ENCODE data around the gene STK39.

STK39 gene

DNA sequence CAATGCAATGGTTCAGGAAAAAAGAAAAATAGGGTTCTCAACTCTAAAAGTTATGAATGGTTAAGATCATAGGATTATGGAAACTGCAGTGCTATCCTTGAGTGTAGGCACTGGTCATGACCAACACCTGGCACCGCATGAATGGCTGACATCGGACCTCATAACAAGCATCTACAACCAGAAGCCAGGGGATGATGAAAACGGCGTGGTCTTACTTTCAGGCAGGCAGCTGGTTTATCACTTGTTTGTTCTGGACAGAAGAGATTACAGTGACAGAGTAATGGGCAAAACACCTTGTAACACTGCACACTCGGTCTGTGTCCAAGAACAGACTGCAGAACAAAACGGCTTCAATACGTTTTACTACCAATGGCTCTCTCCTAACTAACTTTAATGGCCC lies 132.8 kb downstream of the STK39 start:
- Histone ChIP-seq H4K20me1 (ENCODE audit: control insufficient read depth, insufficient read depth, low read depth, low read length) (no peaks in the 10 kb centered on the region), H3K36me3 (ENCODE audit: control insufficient read depth, low read length) (peaks cover 9% of the 10 kb centered on the region; the same call in 1 of the 2 replicates), H3K79me2 (ENCODE audit: control insufficient read depth, low read length) (no peaks in the 10 kb centered on the region), H3K27me3 (ENCODE audit: control insufficient read depth, low read length) (no peaks in the 10 kb centered on the region), H3K9me3 (ENCODE audit: control insufficient read depth, insufficient read depth, low read length) (no peaks in the 10 kb centered on the region), H3K9me2 (replicated peaks; ENCODE audit: control insufficient read depth, low read length) (no peaks in the 10 kb centered on the region), H3K4me1 (ENCODE audit: control insufficient read depth, low read length) (peaks cover 8% of the 10 kb centered on the region), H3K4me2 (ENCODE audit: low read length) (no peak overlapping the region), H3K4me3 (ENCODE audit: low read length) (no peak overlapping the region), H3K27ac (ENCODE audit: low read depth, low read length) (no peak overlapping the region), H3F3A (ENCODE audit: control insufficient read depth, insufficient read depth) (0 out of 2 replicates have a peak, but pooled peaks cover 3% of the 10 kb centered on the region)
- TF ChIP-seq, protein P1, sequence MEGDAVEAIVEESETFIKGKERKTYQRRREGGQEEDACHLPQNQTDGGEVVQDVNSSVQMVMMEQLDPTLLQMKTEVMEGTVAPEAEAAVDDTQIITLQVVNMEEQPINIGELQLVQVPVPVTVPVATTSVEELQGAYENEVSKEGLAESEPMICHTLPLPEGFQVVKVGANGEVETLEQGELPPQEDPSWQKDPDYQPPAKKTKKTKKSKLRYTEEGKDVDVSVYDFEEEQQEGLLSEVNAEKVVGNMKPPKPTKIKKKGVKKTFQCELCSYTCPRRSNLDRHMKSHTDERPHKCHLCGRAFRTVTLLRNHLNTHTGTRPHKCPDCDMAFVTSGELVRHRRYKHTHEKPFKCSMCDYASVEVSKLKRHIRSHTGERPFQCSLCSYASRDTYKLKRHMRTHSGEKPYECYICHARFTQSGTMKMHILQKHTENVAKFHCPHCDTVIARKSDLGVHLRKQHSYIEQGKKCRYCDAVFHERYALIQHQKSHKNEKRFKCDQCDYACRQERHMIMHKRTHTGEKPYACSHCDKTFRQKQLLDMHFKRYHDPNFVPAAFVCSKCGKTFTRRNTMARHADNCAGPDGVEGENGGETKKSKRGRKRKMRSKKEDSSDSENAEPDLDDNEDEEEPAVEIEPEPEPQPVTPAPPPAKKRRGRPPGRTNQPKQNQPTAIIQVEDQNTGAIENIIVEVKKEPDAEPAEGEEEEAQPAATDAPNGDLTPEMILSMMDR (IDR thresholded peaks at IDR 0.05; ENCODE audit: low read depth, low read length, poor library complexity, severe bottlenecking): no peak
- no peak for TF ChIP-seq EZH2phosphoT487 (IDR thresholded peaks at IDR 0.05; ENCODE audit: borderline replicate concordance, low read length)

DNA sequence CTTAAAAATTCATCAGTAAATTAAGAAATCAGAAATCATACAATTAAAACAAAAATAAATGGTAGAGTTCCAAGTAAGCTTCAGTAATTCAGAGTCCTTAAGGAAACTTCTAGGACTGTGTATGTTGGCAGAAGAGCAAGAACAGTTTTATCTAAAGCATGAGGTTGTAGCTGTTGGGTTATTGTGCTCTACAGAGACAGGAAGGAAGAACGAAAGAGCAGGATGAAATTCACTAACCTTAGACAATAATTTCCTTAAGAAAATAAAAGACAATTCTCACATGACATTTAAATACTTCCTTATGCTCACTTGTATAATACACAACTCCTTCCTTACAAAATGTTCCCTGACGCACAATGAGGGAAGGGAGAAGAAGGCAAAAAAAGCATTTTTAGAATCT lies 133.4 kb downstream of the STK39 start:
- H3K27me3 ChIP-seq (ENCODE audit: control insufficient read depth, low read length): no peaks in the 10 kb centered on the region
- H3K9me3 ChIP-seq (ENCODE audit: control insufficient read depth, insufficient read depth, low read length): no peaks in the 10 kb centered on the region
- H3K9me2 ChIP-seq (replicated peaks; ENCODE audit: control insufficient read depth, low read length): no peaks in the 10 kb centered on the region
- no peak for TF ChIP-seq EZH2phosphoT487 (IDR thresholded peaks at IDR 0.05; ENCODE audit: borderline replicate concordance, low read length)
- TF ChIP-seq, protein P1 (IDR thresholded peaks at IDR 0.05; ENCODE audit: low read depth, low read length, poor library complexity, severe bottlenecking): no peak
- H3F3A ChIP-seq (ENCODE audit: control insufficient read depth, insufficient read depth): 0 out of 2 replicates have a peak, but pooled peaks cover 3% of the 10 kb centered on the region
- no peak overlapping the region for H3K4me3 ChIP-seq (ENCODE audit: low read length)
- H3K27ac ChIP-seq (ENCODE audit: low read depth, low read length): no peak overlapping the region
- H3K4me1 ChIP-seq (ENCODE audit: control insufficient read depth, low read length): peaks cover 5% of the 10 kb centered on the region
- no peaks in the 10 kb centered on the region for H3K79me2 ChIP-seq (ENCODE audit: control insufficient read depth, low read length)
- peaks cover 9% of the 10 kb centered on the region; the same call in 1 of the 2 replicates for H3K36me3 ChIP-seq (ENCODE audit: control insufficient read depth, low read length)
- no peak overlapping the region for H3K4me2 ChIP-seq (ENCODE audit: low read length)
- no peaks in the 10 kb centered on the region for H4K20me1 ChIP-seq (ENCODE audit: control insufficient read depth, insufficient read depth, low read depth, low read length)

DNA sequence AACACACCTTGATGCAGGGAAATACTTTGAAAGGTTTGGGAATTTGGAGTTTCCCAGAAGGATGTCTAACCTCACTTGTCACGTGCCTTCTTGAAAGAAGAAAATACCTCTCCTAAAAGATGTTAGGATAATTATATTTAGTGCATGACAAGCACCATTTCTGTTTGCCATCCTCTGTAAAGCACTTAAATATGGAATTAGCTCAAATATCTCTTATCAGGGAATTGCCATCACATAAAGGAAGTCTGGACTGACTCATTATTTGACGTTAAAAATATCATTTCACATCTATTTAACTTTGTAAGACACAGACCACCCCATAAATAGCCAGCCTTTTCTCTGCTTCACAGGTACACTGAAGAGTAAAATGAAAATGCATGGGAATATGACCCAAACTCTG lies 140.1 kb downstream of the STK39 start:
- Histone ChIP-seq H3K36me3 (ENCODE audit: control insufficient read depth, low read length) (no peaks in the 10 kb centered on the region), H3K27me3 (ENCODE audit: control insufficient read depth, low read length) (no peaks in the 10 kb centered on the region), H3K9me2 (replicated peaks; ENCODE audit: control insufficient read depth, low read length) (no peaks in the 10 kb centered on the region), H3K9me3 (ENCODE audit: control insufficient read depth, insufficient read depth, low read length) (no peaks in the 10 kb centered on the region), H3K4me3 (ENCODE audit: low read length) (no peak overlapping the region), H4K20me1 (ENCODE audit: control insufficient read depth, insufficient read depth, low read depth, low read length) (no peaks in the 10 kb centered on the region), H3K4me2 (ENCODE audit: low read length) (no peak overlapping the region), H3F3A (ENCODE audit: control insufficient read depth, insufficient read depth) (no peaks in the 10 kb centered on the region), H3K79me2 (ENCODE audit: control insufficient read depth, low read length) (no peaks in the 10 kb centered on the region), H3K4me1 (ENCODE audit: control insufficient read depth, low read length) (no peaks in the 10 kb centered on the region), H3K27ac (ENCODE audit: low read depth, low read length) (no peak overlapping the region)
- no peak for TF ChIP-seq EZH2phosphoT487 (IDR thresholded peaks at IDR 0.05; ENCODE audit: borderline replicate concordance, low read length)
- TF ChIP-seq, protein P1 (IDR thresholded peaks at IDR 0.05; ENCODE audit: low read depth, low read length, poor library complexity, severe bottlenecking): no peak
